Activated CD4-positive, alpha-beta T cell treated with anti-CD3 and anti-CD28 coated beads, Interleukin-2, amount 50 U/mL, for 48 hours (primary cell): ENCODE measurements around the gene ZNF202.

ENCODE experiments used
- DNase-seq, 2 experiments: peaks; one replicate each; pipeline ENCODE4 v3.0.0-alpha.2; 2020

The ZNF202 gene

DNA sequence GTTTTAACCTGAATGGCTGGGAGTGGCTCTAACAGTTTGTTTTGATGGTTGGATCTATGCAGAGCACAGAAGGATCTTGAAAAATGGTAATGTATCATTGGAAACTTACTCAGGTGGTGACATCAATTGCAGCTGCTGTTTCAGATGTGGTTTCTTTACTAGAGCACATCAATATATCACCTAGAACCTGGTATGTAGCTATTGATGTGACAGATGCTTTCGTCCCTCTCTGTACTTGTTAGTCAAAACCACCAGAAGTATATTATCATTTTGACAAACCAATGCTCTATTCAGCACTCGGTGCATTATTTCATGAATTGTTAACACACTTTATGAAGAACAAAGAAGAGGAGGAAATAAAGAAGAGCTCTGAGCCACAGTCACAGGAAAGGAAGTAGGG, 60.4 kb downstream of the ZNF202 start:
- no peak for DNase-seq

GRCh38 chr11:123678246-123678645, 63.2 kb downstream of the ZNF202 start:
- no peak for DNase-seq

DNA sequence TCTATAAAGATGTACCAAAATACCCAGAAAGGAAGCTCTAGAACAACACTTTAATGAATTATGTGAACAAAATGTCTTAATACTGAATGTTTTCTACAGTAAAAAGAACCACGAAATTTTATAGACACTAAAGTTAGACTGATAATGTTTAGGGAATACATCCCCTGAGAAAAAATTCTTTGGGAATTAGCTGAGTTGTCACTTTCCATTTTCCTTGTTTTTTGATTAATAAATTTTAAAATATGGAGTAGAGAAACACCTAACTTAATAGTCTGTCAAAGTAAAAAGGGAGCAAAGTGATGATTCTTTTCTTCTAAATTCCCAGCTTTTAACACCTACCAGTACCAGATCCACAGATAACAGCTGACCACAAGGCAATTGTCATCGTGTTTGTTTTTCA, 64.0 kb downstream of the ZNF202 start:
- no peak for DNase-seq

- no peak for DNase-seq
Observed at GRCh38 chr11:123674297-123674696, 67.2 kb downstream of the ZNF202 start.
